ENCODE measurements around the gene ASIC4.

The ASIC4 gene

DNA sequence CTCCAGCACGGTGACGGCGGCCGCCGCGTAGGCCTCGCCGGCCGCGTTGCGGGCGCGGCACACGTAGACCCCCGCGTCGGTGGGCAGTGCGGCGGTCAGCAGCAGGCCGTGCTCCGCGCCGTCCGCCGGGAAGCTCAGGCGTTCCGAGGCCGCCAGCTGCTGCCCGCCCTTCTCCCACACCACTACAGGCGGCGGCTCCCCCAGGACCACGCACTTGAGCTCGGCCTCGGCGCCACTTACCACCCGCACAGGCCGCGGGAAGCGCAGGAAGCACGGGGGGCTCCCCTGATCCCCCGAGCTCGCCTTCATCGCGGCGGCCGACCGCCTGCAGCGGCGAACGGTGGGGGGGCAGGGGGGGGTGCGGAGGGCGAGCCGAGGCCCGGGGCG, 56.6 kb downstream of the ASIC4 start:
- no peak for DNase-seq

- peak; percentile 48 for DNase-seq
These were observed 57.3 kb downstream of the ASIC4 start, which contains the start of gene OBSL1 for GRCh38 chr2:219571311-219572236. TSS of gene OBSL1 (minus strand) at chr2:219571539. CDS start at chr2:219571232, 307 bp downstream.

GRCh38 chr2:219572237-219573001, 58.1 kb downstream of the ASIC4 start, which contains the start of gene INHA:
TSS of gene INHA (plus strand) at chr2:219572310. CDS start at chr2:219572375, 65 bp downstream.
- DNase-seq: no peak

GRCh38 chr2:219573166-219573565, 58.9 kb downstream of the ASIC4 start:
- no peak for DNase-seq

- DNase-seq: no peak
These were observed 60.4 kb downstream of the ASIC4 start for GRCh38 chr2:219574484-219575311.

- DNase-seq: no peak
These were observed 61.6 kb downstream of the ASIC4 start for GRCh38 chr2:219575566-219576504.

DNA sequence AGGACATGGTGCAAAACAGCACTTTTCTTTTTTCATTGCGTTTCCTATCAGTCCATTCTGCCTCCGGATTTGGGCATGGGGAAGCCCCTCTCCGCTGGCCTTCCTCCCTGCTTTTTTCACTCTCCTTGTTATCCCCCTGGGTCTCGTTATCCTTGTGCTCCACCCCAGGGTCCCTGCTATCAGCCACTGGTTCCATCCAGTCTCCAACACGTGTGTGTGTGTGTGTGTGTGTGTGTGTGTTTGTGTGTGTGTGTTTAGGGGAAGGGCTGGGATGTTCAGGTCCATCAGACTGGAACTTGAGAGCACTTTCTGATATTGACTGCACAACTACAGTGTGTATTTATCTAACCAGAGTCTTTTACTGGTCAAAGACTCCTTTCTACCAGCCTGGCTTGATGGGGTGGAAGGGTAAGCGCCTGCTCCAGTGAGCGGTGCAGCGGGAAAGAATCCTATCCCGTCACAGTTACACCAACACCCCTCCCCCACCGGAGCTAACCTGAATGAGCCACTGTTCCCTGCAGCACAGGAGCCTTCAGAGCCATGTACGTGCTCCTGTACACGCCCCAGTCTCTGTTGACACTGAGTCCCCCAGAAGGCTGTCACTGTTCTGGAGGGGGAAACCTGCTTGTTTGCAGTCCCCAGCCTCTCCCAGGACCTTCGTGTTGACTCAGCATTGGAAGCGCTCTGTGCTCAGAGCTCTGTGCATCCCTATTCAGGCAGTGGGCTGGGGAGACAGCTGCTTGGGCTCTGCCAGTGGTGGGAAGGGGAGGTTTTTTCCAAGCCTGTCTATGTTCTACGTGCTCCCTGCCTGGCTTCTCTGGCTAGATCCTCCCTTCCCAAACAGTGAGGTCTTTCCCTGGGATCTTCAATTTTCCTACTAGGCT, 62.5 kb downstream of the ASIC4 start:
- no peak for DNase-seq

DNA sequence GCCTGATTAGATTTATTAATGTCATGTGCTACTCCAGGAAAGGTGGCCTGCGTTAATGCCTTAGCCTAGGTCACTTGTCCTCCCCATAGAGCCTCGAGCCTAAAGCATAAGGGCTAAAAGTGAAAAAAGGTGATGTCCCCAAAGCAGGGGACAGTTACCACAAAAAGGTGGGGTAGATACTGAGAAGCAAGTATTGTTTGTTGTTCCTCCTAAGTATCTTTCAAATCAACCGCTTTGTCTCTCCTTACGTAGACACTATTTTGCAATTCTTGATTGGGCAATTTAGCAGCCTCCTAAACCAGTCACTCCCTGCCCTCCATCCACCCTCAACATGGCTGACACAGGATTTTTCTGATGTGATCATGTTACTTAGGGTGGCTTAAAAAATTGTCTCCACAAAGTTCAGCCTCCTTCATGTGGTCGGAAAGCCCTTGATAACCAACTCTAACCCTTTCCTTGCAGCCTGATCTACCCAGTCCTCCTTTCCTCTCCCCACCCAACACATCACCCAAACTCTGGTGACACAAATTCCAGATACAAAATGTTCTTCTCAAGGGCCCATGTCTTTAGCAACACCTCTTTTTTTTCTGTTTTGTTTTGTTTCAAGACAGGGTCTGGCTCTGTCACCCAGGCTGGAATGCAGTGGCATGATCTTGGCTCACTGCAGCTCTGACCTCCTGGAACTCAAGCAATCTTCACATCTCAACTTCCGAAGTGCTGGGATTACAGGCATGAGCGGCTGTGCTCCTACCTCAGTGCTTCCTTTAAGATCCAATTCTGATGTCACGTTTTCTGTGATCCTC, 64.7 kb downstream of the ASIC4 start:
- no peak for DNase-seq

DNA sequence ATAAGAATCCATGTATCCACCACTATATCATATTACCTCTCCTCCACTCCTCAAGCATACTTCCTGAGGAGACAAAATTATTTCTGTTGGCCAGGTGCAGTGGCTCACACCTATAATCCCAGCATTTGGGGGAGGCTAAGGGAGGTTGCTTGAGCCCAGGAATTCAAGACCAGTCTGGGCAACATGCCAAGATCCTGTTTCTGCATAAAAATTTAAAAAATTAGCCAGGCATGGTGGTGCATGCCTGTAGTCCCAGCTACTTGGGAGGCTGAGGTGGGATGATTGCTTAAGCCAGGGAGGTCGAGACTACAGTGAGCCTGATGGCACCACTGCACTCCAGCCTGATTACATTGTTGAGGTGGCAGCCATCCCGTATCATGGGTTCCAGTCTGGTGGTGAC, 67.1 kb downstream of the ASIC4 start:
- DNase-seq: no peak
